ENCODE data around the gene TKTL1. TPM values are rescaled to one million over a fixed set of nuclear protein-coding genes. Genes with fewer than 3 reads are reported as not detected.
"Not testable (repeated sequence)": the region's sequence is repeated elsewhere in the genome, so short reads cannot be mapped to it uniquely, and the experiment has no call there.

TKTL1 gene
- polyA plus RNA-seq, 1 donor from 2014 or later, result 0.14 TPM

DNA sequence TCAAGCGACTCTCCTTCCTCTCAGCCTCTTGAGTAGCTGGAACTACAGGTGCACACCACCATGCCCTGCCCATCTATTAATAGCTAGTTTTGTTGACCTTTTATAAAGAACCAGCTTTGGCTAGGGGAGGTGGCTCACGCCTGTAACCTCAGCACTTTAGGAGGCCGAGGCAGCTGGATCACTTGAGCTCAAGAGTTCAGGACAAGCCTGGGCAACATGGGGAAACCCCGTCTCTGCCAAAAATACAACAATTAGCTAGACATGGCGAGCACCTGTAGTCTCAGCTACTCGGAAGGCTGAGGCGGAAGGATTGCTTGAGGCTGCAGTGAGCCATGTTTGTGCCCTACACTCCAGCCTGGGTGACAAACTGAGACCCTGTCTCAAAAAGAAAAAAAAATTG, 2.7 kb downstream of the TKTL1 start:
- TF ChIP-seq, protein P1, sequence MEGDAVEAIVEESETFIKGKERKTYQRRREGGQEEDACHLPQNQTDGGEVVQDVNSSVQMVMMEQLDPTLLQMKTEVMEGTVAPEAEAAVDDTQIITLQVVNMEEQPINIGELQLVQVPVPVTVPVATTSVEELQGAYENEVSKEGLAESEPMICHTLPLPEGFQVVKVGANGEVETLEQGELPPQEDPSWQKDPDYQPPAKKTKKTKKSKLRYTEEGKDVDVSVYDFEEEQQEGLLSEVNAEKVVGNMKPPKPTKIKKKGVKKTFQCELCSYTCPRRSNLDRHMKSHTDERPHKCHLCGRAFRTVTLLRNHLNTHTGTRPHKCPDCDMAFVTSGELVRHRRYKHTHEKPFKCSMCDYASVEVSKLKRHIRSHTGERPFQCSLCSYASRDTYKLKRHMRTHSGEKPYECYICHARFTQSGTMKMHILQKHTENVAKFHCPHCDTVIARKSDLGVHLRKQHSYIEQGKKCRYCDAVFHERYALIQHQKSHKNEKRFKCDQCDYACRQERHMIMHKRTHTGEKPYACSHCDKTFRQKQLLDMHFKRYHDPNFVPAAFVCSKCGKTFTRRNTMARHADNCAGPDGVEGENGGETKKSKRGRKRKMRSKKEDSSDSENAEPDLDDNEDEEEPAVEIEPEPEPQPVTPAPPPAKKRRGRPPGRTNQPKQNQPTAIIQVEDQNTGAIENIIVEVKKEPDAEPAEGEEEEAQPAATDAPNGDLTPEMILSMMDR (IDR thresholded peaks at IDR 0.05; ENCODE audit: poor library complexity, severe bottlenecking), result no peak
- TF ChIP-seq EZH2 (IDR thresholded peaks at IDR 0.05; ENCODE audit: borderline replicate concordance, insufficient read depth, low read length, poor library complexity, severe bottlenecking) (no peak), SMC3 (conservative IDR thresholded peaks at IDR 0.05; ENCODE audit: poor library complexity) (no peak), EP300 (conservative IDR thresholded peaks at IDR 0.05; ENCODE audit: poor library complexity, severe bottlenecking) (no peak), RAD21 (conservative IDR thresholded peaks at IDR 0.05) (no peak), REST (IDR thresholded peaks at IDR 0.05; ENCODE audit: borderline replicate concordance) (no peak), POLR2AphosphoS5 (IDR thresholded peaks at IDR 0.05) (no peak), TAF1 (IDR thresholded peaks at IDR 0.05; ENCODE audit: low read depth) (no peak), MXI1 (conservative IDR thresholded peaks at IDR 0.05; ENCODE audit: poor library complexity, severe bottlenecking) (no peak)
- H3K9ac ChIP-seq (ENCODE audit: low read length), result no peak overlapping the region
- H3K9me3 ChIP-seq (ENCODE audit: low read length), result no peaks in the 10 kb centered on the region
- no peak overlapping the region for H2AFZ ChIP-seq (ENCODE audit: low read depth, low read length)
- H3K27me3 ChIP-seq (ENCODE audit: insufficient read depth, low read depth, low read length), result no peaks in the 10 kb centered on the region
- H3K4me2 ChIP-seq (ENCODE audit: low read length), result no peak overlapping the region
- H3K27ac ChIP-seq (ENCODE audit: low read length), result no peak overlapping the region
- no peak overlapping the region for H3K4me3 ChIP-seq (ENCODE audit: low read length)
- H3K36me3 ChIP-seq (ENCODE audit: insufficient read depth, low read length), result no peaks in the 10 kb centered on the region
- H3K79me2 ChIP-seq (replicated peaks; ENCODE audit: insufficient read depth, low read length), result no peaks in the 10 kb centered on the region
- no peaks in the 10 kb centered on the region for H4K20me1 ChIP-seq (ENCODE audit: insufficient read depth)
- H3F3A ChIP-seq (ENCODE audit: insufficient read depth, low read length, poor library complexity, severe bottlenecking), result no peaks in the 10 kb centered on the region
- no peaks in the 10 kb centered on the region for H3K9me2 ChIP-seq (ENCODE audit: insufficient read depth, low read length)

DNA sequence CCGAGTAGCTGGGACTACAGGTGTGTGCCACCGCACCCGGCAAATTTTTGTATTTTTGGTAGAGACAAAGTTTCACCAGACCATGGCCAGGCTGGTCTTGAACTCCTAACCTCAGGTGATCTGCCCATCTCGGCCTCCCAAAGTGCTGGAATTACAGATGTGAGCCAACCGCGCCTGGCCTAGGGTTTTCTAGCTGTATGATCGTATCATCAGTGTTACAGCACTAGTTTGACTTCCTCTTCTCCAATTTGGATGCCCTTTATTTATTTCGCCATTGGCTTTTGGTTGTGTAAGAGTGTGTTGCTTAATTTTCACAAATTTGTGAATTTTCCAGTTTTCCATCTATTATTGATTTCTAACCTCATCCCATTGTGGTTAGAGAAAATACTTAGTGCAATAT, 5.2 kb downstream of the TKTL1 start:
- no peak for TF ChIP-seq REST (IDR thresholded peaks at IDR 0.05; ENCODE audit: borderline replicate concordance)

GRCh38 chrX:154302998-154303397, 7.4 kb downstream of the TKTL1 start:
- H3F3A ChIP-seq (ENCODE audit: insufficient read depth, low read length, poor library complexity, severe bottlenecking); H3K4me3 ChIP-seq (ENCODE audit: low read length); H3K36me3 ChIP-seq (ENCODE audit: insufficient read depth, low read length); H2AFZ ChIP-seq (ENCODE audit: low read depth, low read length); H3K27me3 ChIP-seq (ENCODE audit: insufficient read depth, low read depth, low read length); H3K9me2 ChIP-seq (ENCODE audit: insufficient read depth, low read length); H3K4me2 ChIP-seq (ENCODE audit: low read length); H4K20me1 ChIP-seq (ENCODE audit: insufficient read depth); H3K9me3 ChIP-seq (ENCODE audit: low read length); H3K27ac ChIP-seq (ENCODE audit: low read length); H3K9ac ChIP-seq (ENCODE audit: low read length); H3K79me2 ChIP-seq (replicated peaks; ENCODE audit: insufficient read depth, low read length): not testable (repeated sequence)

More for the DNA sequence above, 5.2 kb downstream of the TKTL1 start:
- Histone ChIP-seq H2AFZ (ENCODE audit: low read depth, low read length) (no peak overlapping the region), H3K9ac (ENCODE audit: low read length) (no peak overlapping the region), H3K36me3 (ENCODE audit: insufficient read depth, low read length) (no peaks in the 10 kb centered on the region), H3K4me3 (ENCODE audit: low read length) (no peak overlapping the region), H3F3A (ENCODE audit: insufficient read depth, low read length, poor library complexity, severe bottlenecking) (no peaks in the 10 kb centered on the region), H4K20me1 (ENCODE audit: insufficient read depth) (no peaks in the 10 kb centered on the region), H3K9me3 (ENCODE audit: low read length) (no peaks in the 10 kb centered on the region), H3K79me2 (replicated peaks; ENCODE audit: insufficient read depth, low read length) (no peaks in the 10 kb centered on the region), H3K27me3 (ENCODE audit: insufficient read depth, low read depth, low read length) (no peaks in the 10 kb centered on the region), H3K9me2 (ENCODE audit: insufficient read depth, low read length) (no peaks in the 10 kb centered on the region), H3K27ac (ENCODE audit: low read length) (no peak overlapping the region), H3K4me2 (ENCODE audit: low read length) (no peak overlapping the region)

Data from neural cell (in vitro differentiated cells).